Measurements from ENCODE around the gene CSPG4. TPM values are rescaled to one million over a fixed set of nuclear protein-coding genes. Genes with fewer than 3 reads are reported as not detected.

CSPG4 gene
- polyA plus RNA-seq, 1 donor (not counting 4 experiments of a cell fraction or from before 2014, with no cell fraction given): 0.67 TPM

DNA sequence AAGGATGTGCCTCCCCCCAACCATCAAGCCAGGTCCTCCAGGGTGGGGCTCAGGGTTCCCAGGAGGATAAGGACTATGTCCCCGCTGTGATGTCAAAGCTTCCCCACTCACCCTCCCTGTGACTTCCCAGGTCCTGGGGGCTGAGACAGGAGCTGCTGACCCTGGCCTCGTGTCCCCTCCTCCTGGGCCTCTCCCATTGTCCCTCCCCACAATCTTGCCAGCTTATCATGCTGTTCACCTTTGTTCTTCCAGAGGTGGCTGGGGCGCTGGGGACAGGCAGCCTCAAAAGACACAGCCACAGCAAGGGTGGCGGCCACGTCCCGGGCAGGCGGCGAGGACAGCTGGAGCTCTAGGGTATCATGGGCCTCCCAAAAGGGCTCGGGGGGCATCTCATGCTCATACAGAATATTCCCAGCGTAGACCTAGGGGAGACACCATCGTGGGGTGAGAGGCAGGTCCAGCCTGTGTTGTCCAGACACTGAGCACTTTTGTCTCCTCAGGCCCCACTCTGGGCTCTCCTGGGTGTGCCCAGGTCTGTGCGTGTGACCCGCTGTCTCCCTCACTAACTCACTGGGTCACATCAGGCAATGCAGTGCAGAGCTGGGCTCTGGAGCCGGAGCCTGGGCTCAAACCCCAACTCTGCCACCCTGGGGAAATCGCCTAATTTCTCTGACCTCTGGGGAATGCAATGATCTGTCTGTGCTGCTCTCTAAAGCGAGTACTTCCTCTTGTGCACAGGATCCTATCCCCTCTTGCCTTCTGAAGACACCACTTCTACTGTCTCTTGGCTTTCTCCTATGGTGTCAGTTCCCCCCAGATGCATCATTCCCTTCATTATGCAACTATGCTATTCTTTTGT, 35.0 kb downstream of the CSPG4 start:
- H3K27ac ChIP-seq (ENCODE audit: control insufficient read depth, insufficient read depth, low read length): no peak overlapping the region
- DNase-seq (ENCODE audit: low read depth, low spot score): no peak
- no peak overlapping the region for H3K4me2 ChIP-seq (ENCODE audit: control insufficient read depth, extremely low read depth, insufficient read depth, low read depth, low read length)
- H3K79me2 ChIP-seq (ENCODE audit: control insufficient read depth, insufficient read depth, low read length): no peaks in the 10 kb centered on the region
- H3K9me1 ChIP-seq (ENCODE audit: control insufficient read depth, extremely low read depth, insufficient read depth, low read length): no peaks in the 10 kb centered on the region
- no peak overlapping the region for H3K4me3 ChIP-seq (ENCODE audit: control insufficient read depth in 2 of 3, extremely low read depth in 1 of 3, insufficient read depth in 2 of 3, low read depth in 1 of 3, low read length in 3 of 3)
- H3K9ac ChIP-seq (ENCODE audit: control insufficient read depth, extremely low read depth, insufficient read depth, low read length): no peak overlapping the region
- dilution Hi-C loops (cut with MboI; ENCODE audit: extremely low pct_ligation_motif_present, low sequenced_read_pairs): no loop called here
- H2AFZ ChIP-seq (ENCODE audit: control insufficient read depth, low read length): no peak overlapping the region
- no peak for FAIRE-seq
- TF ChIP-seq, protein P1, sequence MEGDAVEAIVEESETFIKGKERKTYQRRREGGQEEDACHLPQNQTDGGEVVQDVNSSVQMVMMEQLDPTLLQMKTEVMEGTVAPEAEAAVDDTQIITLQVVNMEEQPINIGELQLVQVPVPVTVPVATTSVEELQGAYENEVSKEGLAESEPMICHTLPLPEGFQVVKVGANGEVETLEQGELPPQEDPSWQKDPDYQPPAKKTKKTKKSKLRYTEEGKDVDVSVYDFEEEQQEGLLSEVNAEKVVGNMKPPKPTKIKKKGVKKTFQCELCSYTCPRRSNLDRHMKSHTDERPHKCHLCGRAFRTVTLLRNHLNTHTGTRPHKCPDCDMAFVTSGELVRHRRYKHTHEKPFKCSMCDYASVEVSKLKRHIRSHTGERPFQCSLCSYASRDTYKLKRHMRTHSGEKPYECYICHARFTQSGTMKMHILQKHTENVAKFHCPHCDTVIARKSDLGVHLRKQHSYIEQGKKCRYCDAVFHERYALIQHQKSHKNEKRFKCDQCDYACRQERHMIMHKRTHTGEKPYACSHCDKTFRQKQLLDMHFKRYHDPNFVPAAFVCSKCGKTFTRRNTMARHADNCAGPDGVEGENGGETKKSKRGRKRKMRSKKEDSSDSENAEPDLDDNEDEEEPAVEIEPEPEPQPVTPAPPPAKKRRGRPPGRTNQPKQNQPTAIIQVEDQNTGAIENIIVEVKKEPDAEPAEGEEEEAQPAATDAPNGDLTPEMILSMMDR (optimal IDR thresholded peaks at IDR 0.05 in 1 of 3, IDR thresholded peaks at IDR 0.05 in 1 of 3, conservative IDR thresholded peaks at IDR 0.05 in 1 of 3; ENCODE audit: extremely low read depth in 1 of 3, insufficient read depth in 2 of 3, low read length in 3 of 3): no peak
- TF ChIP-seq EZH2 (IDR thresholded peaks at IDR 0.05; ENCODE audit: low read length): no peak
- no peaks in the 10 kb centered on the region for H3K9me3 ChIP-seq (ENCODE audit: control insufficient read depth, low read depth, low read length)
- H3K27me3 ChIP-seq (ENCODE audit: control insufficient read depth, extremely low read depth, insufficient read depth, low read length): no peaks in the 10 kb centered on the region
- no peaks in the 10 kb centered on the region for H4K20me1 ChIP-seq (ENCODE audit: control insufficient read depth, extremely low read depth, insufficient read depth, low read length)
- no peaks in the 10 kb centered on the region for H3K36me3 ChIP-seq (ENCODE audit: control insufficient read depth in 2 of 2, extremely low read depth in 1 of 2, insufficient read depth in 2 of 2, low read length in 2 of 2)
- peaks cover 20% of the 10 kb centered on the region for H3K4me1 ChIP-seq (ENCODE audit: control insufficient read depth, extremely low read depth, insufficient read depth, low read length)

DNA sequence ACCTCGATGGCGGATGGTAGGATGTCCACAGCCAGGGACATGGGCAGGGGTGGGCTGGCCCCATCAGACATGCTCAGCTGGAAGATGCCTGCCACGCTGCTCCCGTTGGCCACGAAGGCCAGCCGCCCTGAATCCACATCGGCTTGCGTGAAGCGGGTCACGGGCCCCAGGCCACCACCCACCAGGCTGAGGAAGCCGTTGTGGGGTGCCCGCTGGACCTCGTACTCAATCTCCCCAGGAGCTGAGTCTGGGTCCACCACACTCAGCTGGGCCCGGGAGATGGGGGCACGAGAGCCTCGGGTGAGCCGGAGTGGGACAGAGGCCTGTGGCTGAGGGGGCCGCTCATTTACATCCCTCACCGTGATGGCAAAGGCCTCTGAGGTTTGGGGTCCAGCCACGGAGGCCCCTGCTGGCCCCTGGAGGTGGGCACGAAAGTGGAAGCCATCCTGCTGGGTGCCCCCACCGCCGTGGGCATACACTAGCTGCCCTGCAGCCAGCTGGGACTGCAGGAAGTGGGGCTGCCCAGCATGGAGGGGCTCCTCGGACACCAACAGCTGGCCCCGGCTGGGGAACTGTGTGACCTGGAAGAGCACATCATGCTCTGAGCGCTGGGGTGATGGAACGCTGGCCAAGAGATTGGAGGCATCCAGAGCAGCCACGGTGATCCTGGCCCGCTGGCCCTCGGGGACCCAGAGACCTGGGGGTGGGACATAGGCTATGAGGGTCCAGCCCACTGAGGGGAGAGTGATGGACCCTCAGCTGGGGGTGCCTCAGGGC, 35.8 kb downstream of the CSPG4 start:
- no peaks in the 10 kb centered on the region for H3K79me2 ChIP-seq (ENCODE audit: control insufficient read depth, insufficient read depth, low read length)
- H3K4me2 ChIP-seq (ENCODE audit: control insufficient read depth, extremely low read depth, insufficient read depth, low read depth, low read length): no peak overlapping the region
- TF ChIP-seq EZH2 (IDR thresholded peaks at IDR 0.05; ENCODE audit: low read length): no peak
- TF ChIP-seq, protein P1 (optimal IDR thresholded peaks at IDR 0.05 in 1 of 3, IDR thresholded peaks at IDR 0.05 in 1 of 3, conservative IDR thresholded peaks at IDR 0.05 in 1 of 3; ENCODE audit: extremely low read depth in 1 of 3, insufficient read depth in 2 of 3, low read length in 3 of 3): no peak
- no peaks in the 10 kb centered on the region for H3K9me3 ChIP-seq (ENCODE audit: control insufficient read depth, low read depth, low read length)
- dilution Hi-C loops (cut with MboI; ENCODE audit: extremely low pct_ligation_motif_present, low sequenced_read_pairs): no loop called here
- H2AFZ ChIP-seq (ENCODE audit: control insufficient read depth, low read length): no peak overlapping the region
- no peak overlapping the region for H3K9ac ChIP-seq (ENCODE audit: control insufficient read depth, extremely low read depth, insufficient read depth, low read length)
- peaks cover 29% of the 10 kb centered on the region for H3K4me1 ChIP-seq (ENCODE audit: control insufficient read depth, extremely low read depth, insufficient read depth, low read length)
- H4K20me1 ChIP-seq (ENCODE audit: control insufficient read depth, extremely low read depth, insufficient read depth, low read length): no peaks in the 10 kb centered on the region
- no peak overlapping the region for H3K4me3 ChIP-seq (ENCODE audit: control insufficient read depth in 2 of 3, extremely low read depth in 1 of 3, insufficient read depth in 2 of 3, low read depth in 1 of 3, low read length in 3 of 3)
- H3K9me1 ChIP-seq (ENCODE audit: control insufficient read depth, extremely low read depth, insufficient read depth, low read length): no peaks in the 10 kb centered on the region
- no peaks in the 10 kb centered on the region for H3K27me3 ChIP-seq (ENCODE audit: control insufficient read depth, extremely low read depth, insufficient read depth, low read length)
- FAIRE-seq (no peak), DNase-seq (ENCODE audit: low read depth, low spot score) (no peak)
- no peaks in the 10 kb centered on the region for H3K36me3 ChIP-seq (ENCODE audit: control insufficient read depth in 2 of 2, extremely low read depth in 1 of 2, insufficient read depth in 2 of 2, low read length in 2 of 2)
- no peak overlapping the region for H3K27ac ChIP-seq (ENCODE audit: control insufficient read depth, insufficient read depth, low read length)
